IPS DF 4.7 (cell line): ENCODE data around the gene PBX3.
"Not testable (repeated sequence)": the region's sequence is repeated elsewhere in the genome, so short reads cannot be mapped to it uniquely, and the experiment has no call there.

ENCODE experiments used
- DNase-seq: peaks from one replicate; pipeline ENCODE4 v3.0.0-alpha.2; 2013; ENCODE audit warnings: low spot score; ENCODE audit errors: extremely low read depth

PBX3 gene

DNA sequence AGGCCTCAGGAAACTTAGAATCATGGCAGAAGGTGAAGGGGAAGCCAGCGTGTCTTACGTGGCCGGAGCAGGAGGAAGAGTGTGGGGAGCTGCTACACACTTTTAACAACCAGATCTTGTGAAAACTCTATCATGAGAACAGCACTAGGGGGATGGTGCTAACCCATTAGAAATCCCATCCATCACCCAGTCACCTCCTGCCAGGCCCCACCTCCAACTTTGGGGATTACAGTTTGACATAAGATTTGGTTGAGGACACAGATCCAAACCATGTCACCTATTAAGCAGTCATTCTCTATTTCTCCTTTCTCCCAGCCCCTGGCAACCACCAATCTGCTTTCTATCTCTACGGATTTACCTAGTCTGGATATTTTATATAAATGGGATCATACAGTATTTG is 26.9 kb downstream of the PBX3 start:
- no peak for DNase-seq

DNA sequence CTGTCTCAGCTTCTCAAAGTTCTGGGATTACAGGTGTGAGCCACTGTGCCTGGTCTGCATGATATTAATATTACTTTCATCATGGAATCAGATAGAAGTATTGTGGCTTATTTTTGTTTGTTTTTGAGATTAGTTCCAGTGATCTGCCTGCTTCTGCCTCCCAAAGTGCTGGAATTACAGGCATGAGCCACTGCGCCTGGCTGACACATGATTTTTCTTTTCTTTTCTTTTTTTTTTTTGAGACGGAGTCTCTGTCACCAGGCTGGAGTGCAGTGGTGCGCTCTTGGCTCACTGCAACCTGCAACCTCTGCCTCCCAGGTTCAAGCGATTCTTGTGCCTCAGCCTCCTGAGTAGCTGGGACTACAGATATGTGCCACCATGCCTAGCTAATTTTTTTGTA is 29.6 kb downstream of the PBX3 start:
- not testable (repeated sequence) for DNase-seq

DNA sequence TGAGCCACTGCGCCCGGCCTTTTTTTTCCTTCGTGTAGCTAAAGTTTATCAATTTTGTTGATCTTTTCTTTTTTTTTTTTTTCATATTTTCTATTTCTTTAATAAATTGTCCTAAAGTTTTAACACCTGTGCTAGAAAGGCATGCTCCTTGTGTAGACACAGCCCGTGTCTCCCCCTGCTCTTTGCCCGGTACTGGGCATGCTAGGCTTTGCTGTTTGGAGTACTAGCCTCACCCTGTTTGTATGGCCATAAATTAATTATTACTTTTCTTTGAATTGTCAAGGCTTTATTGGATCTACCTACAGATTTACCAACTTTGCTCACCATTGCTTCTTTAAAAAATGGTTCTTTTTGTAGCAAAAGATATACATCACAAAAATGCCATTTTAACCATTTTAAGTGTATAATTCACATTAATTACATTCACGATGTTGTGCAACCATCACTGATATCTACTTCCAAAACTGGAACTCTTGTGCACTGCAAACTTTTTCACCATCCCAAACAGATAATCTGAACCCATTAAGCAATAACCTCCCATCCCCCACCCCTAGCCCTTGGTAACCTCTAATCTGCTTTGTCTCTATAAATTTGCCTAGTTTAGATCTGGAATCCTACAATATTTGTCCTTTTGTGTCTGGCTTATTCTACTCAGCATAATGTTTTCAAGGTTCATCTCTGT is 31.5 kb downstream of the PBX3 start:
- not testable (repeated sequence) for DNase-seq

DNA sequence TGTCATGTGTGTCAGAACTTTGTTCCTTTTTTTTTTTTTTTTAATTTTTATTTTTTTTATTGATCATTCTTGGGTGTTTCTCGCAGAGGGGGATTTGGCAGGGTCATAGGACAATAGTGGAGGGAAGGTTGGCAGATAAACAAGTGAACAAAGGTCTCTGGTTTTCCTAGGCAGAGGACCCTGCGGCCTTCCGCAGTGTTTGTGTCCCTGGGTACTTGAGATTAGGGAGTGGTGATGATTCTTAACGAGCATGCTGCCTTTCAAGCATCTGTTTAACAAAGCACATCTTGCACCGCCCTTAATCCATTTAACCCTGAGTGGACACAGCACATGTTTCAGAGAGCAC is 32.0 kb downstream of the PBX3 start:
- not testable (repeated sequence) for DNase-seq

DNA sequence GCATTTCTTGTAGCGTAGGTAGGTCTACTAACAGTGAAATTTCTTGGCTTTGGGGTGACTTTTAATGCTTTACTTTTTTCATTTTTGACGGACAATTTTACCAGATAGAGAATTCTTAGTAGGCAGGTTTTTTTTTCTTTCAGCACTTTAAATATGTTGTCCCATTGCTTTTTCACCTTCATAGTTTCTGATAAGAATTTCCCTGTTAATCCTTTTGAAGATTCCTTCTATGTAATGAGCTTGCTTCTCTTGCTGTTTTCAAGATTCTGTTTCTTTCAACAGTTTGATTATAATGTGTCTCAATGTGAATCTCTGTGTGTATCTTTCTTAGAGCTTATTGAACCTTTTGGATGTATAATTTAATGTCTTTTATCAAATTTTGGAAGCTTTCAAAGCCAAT is 35.5 kb downstream of the PBX3 start:
- DNase-seq = no peak

DNA sequence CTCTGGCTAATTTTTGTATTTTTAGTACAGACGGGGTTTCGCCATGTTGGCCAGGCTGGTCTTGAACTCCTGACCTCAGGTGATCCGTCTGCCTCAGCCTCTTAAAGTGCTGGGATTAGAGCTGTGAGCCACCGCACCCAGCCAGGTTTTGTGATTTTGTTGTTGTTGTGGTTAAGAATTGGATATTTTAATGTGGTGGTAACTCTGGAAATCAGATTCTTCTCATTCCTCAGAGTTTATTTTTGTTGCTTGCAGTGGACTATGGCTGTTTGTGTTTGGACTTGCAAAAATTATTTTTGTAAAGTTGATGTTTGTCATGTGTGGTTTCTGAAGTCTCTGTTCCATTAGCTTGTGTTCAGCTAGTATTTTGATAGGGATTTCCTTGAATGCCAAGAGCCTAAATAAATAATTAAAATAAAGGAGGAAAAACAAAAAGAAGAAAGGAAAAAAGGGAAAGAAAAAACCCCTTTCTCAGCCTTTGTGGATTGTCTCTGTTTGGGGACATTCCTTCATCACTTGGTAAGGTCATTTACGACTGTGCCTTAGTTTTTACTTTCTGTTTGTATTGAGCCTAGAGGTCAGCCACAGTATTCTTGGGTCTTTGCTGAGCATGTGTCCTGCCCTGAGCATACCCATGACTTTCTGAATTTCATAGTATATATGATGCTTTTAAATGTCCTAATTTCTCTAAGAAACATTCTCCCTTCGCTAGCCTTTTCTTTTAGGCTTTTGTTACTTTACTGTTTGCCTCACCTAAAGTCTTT is 37.3 kb downstream of the PBX3 start:
- no peak for DNase-seq

DNA sequence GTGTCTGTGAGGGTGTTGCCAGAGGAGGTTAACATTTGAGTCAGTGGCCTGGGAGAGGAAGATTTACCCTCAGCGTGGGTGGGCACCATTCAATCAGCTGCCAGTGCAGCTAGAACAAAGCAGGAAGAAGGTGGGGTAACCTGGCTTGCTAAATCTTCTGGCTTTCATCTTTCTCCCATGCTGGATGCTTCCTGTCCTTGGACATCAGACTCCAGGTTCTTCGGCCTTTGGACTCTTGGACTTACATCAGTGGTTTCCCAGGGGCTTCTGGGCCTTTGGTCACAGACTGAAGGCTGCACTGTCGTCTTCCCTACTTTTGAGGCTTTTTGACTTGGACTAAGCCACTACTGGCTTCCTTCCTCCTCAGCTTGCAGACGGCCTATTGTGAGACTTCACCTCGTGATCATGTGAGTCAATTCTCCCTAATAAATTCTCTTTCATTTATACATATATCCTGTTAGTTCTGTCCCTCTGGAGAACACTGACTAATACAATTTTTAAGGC is 38.1 kb downstream of the PBX3 start:
- DNase-seq = no peak

DNA sequence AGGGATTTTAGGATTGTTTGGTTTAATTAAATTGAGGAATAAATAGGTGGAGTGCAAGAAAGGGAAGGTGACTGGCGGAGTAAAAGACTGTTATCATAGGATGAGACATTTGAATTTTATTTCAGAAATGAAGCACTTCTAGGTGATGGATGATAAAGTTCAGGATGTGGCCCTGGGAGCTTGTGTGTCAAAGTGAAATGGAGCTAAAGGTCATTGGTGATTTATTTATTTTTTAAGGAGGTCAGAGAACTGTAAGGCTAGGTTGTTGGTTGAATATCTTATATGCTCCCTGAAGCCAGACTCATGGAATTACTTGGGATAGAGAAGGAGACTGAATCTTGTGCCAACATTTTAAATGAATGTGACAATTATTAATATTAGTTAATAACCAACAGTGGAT is 40.5 kb downstream of the PBX3 start:
- no peak for DNase-seq

DNA sequence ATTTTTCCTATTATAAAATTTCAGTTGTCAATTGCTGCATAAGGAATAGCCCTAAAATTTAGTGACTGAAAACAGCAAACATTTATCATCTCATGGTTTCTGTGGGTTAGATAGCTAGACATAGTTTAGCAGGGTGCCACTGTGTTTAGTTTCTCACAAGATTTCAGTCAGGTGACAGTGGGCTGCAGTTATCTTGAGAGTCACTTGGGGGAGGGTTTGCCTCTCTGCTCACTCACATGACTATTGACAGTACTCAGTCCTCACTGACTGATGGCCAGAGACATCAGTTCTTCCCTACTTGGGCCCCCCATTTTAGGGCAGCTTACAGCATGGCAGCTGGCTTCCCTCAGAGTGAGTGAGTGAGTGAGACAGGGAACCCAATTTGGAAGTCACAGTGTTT is 42.0 kb downstream of the PBX3 start:
- DNase-seq = no peak

DNA sequence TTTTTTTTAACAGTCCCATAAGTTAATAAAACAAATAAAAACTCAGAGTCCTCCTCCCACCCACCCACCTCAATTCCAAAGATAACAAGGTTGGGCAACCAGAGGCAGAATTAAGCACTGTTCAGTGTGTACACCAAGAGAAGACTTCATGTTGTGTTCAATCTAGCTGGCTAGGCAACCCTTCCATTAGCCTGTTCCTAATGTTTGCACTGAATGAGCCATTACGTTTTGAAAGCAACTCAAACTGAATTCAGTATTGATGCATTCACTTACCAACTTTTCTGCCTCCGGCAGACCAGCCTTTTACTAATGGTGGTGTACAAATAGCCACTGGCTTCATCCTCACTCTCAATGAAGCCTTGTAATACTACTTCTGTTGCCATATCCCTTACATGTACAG is 47.5 kb downstream of the PBX3 start:
- no peak for DNase-seq

DNA sequence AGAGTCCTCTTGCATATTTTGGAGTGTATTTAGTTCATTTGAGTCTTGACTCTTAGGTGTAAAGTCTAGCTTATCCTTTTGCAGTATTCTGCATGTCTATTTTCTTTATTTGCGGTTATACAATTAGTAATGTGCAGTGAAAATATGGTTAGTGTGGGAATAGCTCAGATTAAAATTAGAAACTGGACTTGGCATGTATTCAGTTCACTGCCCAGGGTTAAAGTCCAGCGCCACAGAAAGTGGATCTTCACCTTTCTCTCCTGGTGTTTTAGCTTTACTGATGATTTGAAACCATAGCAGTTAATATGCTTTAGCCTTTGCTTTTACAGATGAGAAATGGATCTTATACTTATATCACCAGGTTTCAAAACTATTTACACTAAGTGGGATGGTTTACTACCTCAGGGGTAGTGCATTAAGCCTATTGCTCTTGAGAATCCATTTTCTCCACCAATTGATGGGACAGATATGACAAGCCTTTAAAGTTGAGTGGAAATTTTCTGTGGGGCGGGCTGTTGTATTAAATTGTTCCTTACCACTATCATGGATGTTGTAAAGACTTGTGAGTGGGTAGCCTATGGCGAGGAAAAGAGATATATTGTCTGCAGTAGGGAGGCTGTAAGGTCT is 48.9 kb downstream of the PBX3 start:
- DNase-seq = no peak

DNA sequence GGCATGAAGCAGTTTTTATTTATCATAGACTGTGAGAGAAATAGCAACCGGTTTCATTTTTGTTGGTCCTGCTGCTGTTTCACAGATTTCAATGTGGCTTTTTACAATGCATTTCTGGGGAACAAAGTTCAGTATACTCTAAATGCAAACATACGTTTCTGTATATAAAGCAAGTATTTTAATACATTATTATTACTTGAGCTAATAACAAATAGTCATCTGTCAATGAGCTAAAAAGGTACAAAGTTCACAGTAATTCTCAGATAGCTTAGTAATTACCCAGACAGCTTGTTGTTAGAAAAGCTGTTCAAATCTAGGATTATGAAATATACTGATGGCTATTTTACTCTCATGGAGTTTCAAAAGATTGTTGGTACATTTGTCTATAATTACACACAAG is 50.8 kb downstream of the PBX3 start:
- DNase-seq = no peak

DNA sequence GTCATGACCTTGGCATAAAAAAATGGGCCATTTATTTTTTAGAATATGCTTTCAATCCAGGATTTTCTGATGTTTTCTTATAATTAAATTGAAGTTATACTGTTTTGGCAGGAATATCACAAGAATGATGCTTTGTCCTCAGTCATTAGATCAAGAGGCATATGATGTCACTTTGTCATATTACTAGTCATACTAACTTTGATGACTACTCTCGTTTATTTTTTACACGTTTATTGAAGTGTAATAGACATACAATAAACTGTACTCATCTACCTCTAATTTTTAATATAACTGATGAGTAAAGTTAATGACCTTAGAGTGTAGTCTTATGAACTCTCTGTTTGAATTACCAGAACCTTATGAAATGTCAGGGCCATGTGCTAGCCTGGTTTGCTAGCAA is 56.4 kb downstream of the PBX3 start:
- DNase-seq = no peak

DNA sequence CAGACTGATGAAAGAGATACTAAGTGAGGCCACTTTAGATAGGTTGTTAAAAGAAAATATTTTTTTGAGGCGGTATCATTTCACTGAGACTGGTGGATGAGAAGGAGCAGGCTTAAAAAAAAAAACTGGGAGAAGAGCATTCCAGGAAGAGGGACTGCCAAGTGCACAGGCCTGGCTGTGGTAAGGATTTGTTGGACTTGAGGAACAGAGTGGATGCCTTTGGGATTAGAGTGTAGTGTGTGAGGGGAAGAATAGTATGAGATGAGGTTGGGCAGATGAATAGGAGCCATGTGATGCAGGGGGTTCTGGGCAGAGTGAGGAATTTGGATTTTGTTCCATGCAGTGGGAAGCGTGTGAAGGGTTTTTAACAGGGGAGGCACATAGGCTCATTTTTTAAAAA is 57.9 kb downstream of the PBX3 start:
- DNase-seq = no peak

DNA sequence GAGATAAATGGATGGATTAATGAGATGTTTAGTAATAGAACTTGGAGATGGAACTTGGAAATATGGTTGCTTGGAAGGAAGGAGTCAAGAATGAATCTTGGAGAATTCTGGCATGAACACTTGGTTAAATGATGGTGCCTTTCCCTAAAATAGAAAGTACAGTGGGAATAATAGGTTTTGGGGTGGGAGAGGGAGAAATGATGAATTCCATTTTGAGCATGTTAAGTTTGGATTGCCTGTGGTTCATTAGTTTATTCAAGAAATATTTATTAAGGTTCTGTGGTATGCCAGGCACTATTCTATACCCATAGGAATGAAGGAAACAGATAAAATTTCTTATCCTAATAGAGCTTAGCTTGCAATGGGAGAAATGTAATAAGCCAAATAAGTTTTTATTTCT is 58.4 kb downstream of the PBX3 start:
- no peak for DNase-seq

DNA sequence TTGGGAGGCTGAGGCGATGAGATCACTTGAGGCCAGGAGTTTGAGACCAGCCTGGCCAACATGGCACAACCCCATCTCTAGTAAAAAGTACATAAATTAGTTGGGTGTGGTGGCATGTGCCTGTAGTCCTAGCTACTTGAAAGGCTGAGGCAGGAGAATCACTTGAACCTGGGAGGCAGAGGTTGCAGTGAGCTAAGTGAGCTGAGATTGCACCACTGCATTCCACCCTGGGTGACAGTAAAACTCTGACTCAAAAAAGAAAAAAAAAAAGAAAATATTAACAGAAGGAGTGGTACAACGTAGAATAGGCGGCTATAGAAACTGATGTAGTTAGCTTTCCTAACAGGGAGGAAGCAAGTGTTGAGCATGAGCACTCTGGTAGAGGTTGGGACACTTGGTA is 59.9 kb downstream of the PBX3 start:
- DNase-seq = no peak

DNA sequence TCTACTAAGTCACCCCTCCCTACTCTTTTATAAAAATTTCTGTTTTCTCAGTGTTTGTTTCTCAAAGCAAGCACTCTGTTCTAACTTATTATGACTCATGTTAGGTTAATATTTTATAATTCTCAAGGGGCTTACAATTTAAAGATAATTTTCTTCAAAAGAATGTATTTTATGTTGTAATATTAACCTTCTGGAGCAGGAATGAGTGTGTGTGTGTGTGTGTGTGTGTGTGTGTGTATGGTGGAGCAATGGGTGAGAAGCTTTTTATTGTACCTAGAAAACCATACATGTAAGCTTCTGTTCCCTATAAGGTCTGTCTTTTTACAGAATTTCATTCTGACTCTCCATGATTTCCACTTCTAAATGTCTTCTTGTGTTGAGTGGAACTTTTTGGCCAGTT is 63.0 kb downstream of the PBX3 start:
- DNase-seq = no peak

DNA sequence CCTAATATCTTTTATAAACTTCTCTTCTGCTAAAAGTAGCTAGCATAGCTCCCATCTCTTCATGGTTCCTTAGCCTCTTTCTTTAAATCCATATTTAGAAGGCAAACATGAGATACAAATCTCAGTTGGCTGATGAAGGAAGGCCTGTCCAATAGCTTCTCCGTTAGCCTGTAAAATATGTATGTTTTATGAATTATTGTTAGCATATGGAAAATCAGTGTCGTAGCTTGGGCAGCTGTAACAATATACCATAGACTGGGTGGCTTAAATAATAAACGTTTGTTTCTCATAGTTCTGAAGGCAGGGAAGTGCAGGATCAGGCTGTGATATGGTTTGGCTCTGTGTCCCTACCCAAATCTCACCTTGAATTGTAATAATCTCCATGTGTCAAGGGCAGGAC is 63.8 kb downstream of the PBX3 start:
- DNase-seq = no peak

DNA sequence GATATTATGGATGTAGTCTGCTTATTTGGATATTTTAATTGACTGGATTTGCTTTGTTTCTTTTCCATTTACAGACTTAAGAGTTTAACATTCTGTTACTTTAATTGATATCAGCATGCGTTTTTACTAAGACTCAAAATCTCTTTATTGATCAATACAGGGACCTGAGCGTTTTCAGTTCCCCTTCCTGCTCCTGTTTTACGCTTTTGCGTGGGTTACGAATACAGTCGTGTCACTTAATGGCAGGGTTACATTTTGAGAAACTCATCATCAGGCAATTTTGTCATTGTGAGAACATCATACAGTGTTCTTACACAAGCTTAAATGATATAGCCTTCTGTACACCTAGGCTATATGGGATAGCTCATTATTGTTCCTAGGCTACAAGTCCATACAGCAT is 65.2 kb downstream of the PBX3 start:
- DNase-seq = no peak

DNA sequence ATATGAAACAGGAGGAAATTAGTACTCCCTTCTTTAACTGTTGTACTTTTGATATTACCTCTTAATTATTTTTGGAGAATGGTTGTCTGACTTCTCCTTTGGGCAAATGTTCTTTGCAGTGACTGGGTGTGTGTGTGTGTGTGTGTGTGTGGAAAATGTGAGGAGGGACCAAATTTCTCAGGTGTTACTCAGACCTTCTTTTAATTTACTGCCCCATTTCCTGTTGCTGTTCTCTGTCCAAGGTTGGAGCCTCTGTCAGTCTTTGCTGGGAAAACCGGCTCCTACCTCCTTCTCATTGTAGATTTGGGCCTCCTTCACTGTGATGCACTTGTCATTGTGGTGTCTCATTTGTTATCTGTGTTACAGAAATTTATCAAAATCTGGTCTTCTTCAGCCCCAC is 68.4 kb downstream of the PBX3 start:
- no peak for DNase-seq

DNA sequence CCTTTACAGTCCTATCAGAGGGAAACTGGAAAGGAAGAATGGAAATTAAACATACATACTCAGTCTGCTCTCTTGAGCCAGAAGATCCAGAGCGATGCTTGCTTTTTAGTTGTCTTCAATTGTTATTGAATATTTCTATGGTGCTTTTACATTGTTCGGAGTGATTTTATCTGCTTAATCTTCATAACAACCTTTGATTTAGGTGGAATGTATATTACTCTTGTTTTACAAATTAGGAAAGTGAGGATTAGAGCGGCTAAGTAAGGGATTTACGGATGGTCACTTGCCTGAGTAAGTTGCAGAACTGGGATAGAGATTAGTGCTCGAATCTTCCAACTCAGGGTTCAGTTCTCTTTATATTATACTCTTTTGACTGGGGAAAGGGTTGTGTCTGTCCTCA is 69.1 kb downstream of the PBX3 start:
- no peak for DNase-seq

DNA sequence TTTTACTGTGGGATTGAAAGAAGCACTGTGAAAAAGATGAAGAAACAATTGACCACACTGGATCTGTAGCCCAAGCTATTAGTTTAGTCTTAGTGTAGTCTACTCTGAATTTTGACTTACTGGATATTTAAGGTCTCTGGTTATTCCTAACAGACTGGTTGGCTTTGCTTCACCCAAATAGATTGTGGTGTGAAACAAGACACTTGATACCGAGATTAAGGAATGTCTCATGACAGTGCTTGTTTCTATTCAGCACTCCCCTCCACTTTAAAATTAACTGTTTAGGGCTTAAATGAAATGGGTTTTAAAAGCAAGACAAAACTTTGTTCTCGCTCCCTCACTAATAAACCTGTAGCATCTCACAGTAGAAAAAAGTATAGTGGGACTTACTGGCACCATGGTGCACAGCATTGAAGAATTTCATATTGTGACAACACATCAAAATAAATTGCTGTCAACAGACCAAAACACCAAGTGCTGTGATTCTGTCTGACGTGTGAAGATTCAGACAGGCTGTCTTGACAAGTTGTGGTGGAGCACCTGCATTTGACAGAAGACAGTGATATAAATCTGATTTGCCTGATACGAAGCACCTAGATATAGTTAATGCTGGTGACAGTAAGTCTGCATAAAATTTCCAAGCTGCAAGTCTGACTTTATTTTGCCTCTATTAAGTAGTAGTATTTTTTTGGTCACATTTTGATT is 73.1 kb downstream of the PBX3 start:
- DNase-seq = no peak
